Right lung (tissue), 5 donors: ENCODE results near the gene HOXA10. TPM values are rescaled to one million over a fixed set of nuclear protein-coding genes. Genes with fewer than 3 reads are reported as not detected.

Experiments used
- DNase-seq, 2 donors: peaks; one replicate each; pipeline ENCODE4 v3.0.0-alpha.2; 2013
- polyA plus RNA-seq, 5 donors: library from polyadenylated mRNA; unstranded; fragments of 120-200 nt; gene quantifications; one replicate each; pipeline versions ENCODE4 v1.2.1 to v1.2.3, GENCODE V29; 2013; ENCODE audit warnings: inconsistent platforms in 1 of 5, low replicate concordance in 1 of 5; ENCODE audit not compliant: insufficient read length in 5 of 5, insufficient read depth in 1 of 5

HOXA10 gene
- polyA plus RNA-seq, 5 donors: 0.12 to 1.4 (median 0.94) TPM; not detected in 2

DNA sequence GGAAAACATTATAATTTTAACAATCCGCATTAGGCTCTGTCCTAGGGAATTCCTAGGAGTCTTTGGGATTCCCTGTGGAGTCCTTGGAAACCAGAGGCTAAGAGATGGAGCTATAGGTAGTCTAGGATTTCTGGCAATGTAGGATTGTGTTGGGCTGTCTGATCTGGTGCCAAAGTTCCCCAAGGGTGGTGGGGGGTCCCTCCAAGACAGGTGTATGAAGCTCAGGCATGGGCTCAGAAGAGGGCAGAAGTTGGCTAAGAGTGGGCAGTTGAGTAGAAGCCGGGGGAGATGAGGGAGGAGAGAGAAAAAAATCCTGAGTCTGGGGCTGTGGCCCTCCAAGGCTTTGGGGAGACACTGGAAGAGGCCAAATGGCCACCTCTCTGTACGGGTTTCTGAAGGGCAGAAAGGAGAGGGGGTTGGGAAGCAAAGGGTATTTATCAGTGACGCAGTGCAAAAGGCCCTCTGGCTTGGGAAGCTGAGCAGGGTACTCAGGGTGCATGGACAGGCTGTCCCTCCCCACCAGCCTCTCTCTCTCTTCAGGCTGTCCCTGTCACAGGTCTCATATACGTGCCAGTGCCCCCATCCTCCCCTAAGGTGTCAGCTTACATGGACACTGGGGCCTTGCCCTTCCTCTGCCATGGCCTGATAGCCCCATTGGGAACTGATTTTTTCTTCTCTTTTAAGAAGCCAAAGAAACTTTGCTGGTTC is 27.5 kb downstream of the HOXA10 start:
- DNase-seq: peak in 1 of 2 donors; percentile 42

DNA sequence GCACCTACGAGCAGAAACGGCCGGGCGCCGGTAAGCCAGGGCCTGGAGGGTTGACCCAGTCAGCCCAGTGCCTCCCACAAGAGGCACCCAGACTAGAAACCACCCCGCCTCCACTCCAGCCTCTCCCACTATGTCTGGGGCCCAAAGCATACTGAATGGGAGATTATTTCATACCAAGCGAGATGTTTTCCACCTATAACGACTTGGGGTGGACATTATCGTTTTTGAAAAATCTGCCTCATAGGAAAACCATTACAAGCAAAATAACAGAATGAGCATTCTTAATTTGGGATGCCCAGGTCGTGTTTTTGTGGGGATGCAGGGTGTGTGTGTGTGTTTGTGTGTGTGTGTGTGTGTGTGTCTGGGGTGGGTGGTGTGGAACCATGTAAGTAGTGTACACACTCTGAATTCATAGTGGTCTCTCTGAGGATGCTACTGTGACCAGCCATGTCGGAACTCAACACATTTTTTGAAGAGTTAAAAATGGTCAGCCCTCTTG is 28.2 kb downstream of the HOXA10 start:
- DNase-seq: peak in 1 of 2 donors; percentile 39

DNA sequence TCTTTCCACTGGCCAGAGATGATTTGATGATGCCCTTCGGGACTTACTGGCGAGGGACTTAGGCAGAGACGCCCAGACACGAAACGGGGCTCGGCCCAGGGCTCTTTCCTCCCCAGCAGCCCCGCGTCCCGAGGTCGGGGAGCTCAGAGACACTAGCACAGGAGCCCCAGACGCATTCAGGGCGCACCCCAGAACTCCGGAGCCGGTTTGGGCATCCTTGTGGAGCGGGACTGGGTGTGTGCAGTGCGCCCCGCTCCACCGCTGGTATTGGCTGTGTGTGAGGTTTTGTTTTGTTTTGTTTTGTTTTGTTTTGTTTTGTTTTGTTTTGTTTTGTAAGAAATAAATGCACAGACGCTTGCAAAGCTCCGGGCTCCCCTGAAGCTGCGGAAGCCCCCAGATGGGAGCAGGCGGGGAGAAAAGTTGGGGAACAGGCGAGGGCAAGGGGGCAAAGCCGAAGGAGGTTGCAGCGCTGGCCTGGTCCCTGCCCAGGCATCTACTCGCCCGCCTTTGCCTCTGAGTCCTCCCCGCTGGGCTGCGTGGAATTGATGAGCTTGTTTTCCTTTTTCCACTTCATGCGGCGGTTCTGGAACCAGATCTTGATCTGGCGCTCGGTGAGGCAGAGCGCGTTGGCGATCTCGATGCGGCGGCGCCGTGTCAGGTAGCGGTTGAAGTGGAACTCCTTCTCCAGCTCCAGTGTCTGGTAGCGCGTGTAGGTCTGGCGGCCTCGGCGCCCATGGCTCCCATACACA is 28.8 kb downstream of the HOXA10 start:
- DNase-seq: peak in 1 of 2 donors; percentile 36

DNA sequence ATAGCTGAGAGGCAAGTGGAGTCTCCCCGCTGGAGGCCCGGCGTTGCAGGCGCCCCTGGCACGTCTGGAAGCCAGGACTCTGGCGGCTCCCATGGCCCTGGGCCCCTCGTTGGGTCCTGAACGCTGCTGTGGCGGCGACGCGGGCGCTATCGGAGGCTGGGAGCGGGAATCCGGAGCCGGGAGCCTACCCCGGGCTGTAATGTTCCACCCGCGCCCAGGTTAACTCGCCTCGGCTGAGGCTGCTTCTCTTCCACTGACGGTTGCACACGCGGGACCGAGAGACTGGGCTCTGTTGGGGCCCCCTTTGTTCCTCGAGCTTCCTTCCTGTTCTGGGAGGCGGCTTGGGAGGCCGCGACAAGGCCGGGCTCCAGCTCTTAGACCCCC is 29.3 kb downstream of the HOXA10 start:
- peak in 1 of 2 donors; percentile 52 for DNase-seq

DNA sequence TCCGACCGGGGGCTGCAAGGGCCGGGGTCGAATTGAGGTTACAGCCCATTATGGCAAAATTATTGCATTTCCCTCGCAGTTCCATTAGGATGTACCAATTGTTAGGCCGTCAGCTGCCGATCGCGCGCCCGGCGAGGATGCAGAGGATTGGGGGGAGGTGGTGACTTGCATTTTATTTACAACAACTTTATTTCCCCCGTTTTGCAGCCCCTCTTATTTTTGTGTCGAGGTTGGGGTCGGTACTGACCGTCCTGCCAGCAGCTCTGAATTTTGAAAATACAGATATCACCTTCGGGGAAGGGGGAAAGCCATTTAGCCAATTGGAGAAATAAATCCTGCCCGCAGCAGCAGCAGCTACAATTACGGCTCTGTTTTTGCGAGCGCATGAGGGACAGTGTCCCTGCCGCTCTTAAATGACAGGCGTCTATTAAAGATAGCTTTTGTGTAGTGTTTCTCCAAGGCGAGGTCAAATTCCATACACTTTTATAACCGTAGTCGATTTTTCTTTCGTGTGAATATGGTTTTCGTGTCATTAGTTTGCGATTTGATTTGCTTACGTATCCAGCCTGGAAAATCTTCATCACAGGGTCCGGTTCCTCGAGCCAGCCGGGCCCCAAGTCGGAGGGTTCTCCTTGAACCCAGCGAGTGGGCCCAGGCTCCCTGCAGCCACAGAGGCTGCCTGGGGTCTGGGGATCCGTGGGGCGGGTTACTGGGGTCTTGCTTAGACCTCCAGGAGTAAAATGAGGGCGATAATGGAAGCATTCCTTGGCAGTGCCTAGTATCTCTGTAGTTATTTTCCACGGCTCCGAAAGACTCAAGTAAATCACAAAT is 30.0 kb downstream of the HOXA10 start:
- DNase-seq: no peak

DNA sequence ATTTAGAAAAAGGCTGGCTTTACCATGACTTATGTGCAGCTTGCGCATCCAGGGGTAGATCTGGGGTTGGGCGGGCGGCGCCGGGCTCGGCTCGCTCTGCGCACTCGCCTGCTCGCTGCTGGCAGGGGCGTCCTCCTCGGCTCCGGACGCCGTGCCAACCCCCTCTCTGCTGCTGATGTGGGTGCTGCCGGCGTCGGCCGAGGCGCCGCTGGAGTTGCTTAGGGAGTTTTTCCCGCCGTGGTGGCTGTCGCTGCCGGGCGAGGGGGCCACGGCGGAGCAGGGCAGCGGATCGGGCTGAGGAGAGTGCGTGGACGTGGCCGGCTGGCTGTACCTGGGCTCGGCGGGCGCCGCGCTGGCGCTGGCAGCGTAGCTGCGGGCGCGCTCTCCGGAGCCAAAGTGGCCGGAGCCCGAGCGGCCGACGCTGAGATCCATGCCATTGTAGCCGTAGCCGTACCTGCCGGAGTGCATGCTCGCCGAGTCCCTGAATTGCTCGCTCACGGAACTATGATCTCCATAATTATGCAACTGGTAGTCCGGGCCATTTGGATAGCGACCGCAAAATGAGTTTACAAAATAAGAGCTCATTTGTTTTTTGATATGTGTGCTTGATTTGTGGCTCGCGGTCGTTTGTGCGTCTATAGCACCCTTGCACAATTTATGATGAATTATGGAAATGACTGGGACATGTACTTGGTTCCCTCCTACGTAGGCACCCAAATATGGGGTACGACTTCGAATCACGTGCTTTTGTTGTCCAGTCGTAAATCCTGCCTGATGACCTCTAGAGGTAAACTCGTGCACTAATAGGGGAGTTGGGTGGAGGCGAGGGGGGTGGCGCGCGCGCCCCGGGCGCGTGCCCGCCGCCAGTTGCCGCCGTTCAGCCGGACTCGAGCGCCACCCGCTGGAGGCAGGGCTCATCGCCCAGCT is 30.8 kb downstream of the HOXA10 start, which contains the start of gene HOXA5:
Gene HOXA5 (minus strand): TSS at position 659 of the 927 bp plus-strand sequence. CDS start 74 bp downstream, at position 585.
- DNase-seq: peak; percentile 91 to 96

DNA sequence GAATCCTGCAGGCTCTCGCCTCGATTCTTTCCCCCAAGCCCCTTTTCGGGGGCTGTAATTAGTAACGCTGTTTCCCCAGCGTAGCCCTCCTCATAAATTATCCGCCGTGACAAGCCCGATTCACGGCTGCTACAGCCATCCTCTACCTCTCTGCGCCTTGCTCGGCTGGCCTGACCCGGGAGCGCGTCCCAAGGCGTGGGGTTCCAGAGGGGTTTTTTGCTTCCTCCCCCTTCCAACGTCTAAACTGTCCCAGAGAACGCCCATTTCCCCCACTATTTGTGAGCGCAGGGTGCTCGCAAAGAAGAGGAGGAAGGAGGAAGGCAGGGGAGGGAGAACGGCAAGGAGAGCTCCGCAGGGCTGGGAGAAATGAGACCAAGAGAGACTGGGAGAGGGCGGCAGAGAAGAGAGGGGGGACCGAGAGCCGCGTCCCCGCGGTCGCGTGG is 31.5 kb downstream of the HOXA10 start:
- DNase-seq: no peak

DNA sequence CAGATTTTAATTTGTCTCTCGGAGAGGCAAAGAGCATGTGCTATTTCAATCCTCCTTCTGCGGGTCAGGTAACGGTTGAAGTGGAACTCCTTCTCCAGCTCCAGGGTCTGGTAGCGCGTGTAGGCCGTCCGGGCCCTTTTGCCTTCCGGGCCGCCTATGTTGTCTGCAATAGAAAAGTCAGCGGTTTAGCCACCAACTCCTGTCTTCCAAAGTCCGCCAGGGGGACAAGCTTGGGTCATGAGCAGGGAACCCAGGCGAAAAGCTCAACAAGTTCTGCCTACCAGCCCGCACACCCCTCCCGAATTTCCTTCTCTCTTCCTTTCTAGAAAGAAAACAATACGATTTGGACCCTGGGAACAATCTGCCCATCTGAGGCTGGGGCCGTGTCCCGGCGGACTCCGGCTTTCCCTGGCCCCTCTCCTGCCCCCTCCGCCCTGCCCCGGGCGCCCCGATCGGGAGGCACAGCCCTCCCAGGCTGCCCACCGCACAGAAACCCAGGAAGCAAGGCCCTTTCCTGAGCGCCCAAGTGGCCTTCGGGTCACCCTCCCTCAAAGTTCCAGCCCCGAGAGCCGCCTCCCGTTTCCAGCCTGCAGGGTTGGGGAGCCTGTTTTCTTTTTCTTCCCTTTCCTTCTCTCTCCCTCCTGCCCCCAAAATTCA is 32.1 kb downstream of the HOXA10 start:
- peak in 1 of 2 donors; percentile 43 for DNase-seq

DNA sequence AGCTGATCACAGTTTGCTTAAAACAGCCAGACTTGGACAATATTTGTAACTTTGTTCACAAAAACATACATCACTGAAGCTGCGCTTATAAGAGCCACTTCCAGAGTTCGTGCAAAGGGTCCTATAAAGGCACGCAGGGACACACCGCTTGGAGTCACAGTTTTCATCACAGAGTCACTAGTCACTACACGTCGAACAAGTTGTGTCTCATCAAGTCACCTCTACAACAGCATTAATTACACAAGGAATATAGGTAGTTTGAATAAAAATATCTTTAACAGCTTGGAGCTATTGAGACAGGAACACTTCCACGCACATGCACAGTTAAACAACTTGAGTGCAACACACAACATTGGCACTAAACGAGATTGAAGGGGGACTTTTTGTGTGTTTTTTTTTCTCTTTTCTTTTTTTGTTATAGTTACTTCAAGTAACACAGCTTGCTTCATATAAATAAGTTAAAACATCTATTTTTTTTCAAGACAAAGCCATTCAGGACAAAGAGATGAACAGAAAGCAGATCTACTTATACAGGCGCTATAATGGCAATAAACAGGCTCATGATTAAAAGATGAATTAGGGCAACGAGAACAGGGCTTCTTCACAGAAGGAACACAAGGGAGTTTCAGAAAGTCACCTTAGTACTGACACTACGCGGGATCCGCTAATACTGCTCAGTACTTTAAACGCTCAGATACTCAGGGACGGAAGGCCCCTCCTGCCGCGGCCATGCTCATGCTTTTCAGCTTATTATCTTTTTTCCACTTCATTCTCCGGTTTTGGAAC is 32.8 kb downstream of the HOXA10 start:
- DNase-seq: peak in 1 of 2 donors; percentile 49

DNA sequence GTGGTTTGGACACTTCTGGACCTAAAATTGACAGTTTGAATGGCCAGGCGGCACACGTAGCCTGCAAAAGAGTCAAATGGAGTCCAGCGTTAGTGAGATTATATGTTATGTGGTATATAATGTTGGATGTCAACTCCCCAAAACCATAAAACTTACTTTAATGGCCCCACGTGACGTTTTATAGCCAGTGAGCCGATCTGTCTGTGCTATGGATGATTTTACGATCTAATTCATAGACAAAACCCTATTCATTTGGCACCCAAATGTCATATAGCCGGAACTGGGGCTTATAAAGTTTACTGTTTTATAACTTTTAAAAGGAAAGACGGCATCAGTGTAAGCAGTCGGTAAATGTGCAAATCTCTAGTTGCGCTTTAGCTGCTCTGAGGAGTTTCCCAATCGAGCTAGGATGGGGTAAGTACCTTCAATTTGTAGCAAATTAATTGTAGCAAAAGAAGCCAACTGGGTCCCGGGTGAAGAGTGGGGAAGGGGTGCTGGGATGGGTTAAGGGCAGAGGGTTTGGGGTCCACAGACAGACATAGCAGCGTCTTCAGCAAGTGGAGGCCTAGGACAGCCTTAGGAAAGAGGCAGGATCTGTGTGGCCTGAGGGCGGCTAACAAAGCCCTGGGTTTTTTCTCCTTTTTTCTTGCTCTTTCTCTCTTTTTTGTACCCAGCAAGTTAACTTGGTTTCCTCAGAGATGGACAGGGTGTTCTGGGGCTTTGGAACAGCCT is 33.8 kb downstream of the HOXA10 start:
- peak in 1 of 2 donors; percentile 42 for DNase-seq

DNA sequence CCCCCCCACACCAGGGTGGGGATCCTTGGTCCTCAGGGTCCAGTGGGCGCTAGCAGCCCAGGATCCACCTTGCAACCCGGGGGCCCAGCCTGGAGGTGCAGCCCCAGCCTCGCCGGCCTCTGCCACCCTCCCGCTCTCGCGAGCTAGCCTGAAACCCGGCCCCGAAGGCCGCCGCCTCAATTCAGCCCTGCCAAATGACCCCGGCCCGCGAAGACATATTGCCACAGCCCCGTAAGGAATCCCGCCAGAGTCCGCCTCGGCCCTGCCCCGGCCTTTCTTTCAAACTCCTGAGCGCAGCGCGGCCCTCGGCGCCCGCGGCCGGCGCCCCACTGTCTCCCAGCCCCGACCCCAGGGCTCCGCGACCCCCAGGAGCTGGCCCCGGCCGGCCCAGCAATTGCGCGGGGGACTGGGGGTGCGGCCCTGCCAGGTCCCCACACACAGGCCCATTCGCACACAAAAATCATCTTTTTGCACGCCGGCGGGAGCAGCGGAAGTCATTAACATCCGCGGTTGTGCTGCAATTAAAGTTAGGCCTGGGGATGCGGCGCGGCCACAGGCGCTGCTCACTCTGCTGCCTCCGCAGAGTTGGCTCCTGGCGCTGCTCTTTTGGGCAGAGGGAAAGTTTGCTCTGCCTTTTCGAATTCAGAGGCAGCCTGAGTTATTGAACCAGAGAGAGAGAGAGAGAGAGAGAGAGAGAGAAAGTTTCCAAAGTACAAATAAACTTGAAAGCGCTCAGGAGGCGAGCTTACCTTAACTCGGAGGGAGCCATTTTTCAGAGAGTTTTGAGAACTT is 34.6 kb downstream of the HOXA10 start:
- peak in 1 of 2 donors; percentile 26 for DNase-seq

DNA sequence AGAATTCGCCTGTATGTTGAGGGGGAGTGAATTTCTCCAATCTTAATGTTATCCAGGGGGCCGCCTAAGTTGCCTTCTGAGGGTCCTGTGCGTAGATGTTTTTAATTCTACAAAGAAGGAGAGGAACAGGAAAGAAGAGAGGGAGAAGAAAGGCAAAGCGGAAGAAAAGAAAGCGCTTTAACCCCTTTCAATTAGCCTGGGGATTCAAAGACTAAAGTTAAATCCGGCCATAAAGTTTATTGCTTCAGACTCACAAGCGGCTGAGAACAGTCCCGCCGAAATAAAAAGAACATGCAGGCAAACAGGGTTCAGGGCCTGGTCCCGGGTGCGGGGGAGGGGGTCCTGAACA is 35.2 kb downstream of the HOXA10 start:
- peak in 1 of 2 donors; percentile 38 for DNase-seq

DNA sequence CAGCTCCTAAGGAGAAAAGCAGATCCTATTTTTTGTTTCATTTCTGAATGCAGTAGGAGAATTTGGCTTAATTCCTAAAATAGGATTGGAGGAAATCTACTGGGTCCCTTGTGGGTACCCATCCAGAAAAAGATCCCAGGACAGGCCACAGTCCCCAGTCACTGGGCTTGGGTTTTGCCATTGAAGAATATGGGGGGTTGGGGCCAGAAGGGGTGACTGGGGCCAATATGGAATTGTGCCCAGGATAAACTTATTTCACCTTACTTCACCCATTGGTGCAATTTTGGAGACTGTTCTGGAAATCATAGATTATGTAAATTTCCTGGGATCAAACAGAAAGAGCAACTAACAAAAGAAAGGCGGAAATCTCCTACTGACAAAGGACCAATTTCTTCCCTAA is 35.6 kb downstream of the HOXA10 start:
- peak in 1 of 2 donors; percentile 40 for DNase-seq

DNA sequence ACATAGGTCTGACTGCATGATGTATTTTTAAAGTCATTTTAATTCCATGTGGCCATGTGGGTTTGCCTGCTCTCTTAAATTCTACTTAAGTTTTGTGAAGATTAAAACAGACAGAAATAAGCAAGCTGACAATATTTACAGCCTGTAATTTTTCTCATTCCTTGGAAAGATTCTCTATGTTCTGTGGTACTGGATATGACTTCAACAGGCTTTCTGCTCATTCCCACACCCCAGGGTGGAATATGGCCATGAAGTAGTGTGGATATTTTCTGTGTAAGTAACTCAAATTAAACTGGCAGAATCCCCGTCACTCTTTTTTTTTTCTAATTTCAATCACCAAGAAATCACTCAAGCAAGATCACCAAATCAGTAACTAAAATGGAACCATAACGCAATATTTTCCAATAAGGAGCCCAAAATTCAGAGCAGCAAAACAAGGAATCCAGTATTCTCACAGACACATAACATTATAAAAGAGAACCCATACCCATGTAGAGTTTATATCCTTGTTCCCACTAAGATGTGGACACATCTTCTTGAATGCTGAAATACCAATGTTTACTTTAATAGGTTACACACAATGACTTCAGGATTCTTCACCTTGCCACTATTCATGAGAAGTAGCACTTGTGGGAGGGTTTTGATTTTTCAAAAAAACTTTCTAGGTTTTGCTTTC is 36.3 kb downstream of the HOXA10 start:
- peak in 1 of 2 donors; percentile 40 for DNase-seq

DNA sequence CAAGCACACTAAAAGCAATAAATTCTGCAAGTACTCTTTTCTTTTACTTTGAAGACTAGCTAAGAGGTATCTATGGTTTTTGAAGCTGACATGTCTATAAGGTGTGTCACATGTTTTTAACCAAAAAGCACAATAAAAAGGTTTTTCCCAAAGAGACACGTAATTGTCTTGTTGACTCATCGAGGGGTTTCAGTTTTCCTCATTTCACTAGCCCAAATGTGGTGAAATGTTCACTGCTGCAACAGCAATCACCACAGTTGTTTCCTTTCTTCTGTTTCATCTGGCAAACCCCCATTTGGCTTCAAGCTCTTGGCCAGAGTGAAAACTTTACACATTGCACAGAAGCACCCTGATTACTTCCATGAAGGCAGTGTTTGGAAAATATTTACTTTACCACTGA is 39.7 kb downstream of the HOXA10 start:
- DNase-seq: no peak

DNA sequence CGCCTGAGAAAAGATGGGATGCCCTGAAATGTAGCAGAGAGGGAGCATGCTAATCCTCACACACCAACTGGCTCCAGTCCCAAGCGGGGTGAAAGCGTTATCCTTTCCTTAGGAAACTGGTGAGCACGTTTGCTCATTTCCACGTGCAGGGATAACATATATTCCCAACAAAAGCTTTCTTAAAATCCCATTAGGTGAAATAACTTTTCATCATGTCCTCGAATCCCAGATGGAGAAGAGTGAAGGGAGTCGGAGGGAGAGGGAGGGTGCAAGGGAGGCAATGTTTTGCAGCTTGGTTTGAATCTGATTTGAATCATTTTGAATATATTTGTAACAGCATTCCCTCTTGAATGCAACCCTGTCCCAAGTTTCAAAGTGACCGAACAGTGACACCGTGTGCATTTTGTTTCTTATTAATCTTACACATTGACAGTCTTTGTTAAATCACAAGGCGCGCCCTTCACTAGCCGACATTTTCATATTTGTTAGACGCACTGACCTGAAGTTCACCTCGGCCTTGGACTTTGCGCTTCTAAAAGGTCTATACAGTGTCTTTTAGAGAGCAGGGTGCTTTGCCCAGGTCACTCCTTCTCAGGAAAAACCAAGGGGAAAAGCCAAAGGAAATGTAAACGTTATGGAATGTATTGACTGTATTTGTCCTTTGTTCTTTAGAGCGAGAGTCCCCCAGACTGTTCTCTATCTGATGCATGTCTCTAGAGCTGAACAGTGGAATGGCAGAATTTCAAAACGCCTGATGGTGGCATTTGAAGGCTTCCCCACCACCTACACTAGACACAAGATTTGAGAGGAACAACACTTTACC is 40.5 kb downstream of the HOXA10 start:
- no peak for DNase-seq
